Stomach (tissue), 4 donors: ENCODE data around the gene PIEZO1.

Source experiments
- CTCF ChIP-seq, 7 experiments: fragments of 450-650 bp in 4 of 7; fragments of 200-600 bp in 3 of 7; sonication (generic) in 3 of 7; IDR thresholded peaks; one replicate each; pipeline ENCODE4 v1.5.1; 2016 to 2019; ENCODE audit warnings: antibody characterized with exemption in 7 of 7, control low read depth in 2 of 7, mild to moderate bottlenecking in 1 of 7
- POLR2A ChIP-seq, 4 donors: fragments of 450-650 bp; IDR thresholded peaks; one replicate each; pipeline ENCODE4 v1.6.1; 2016; ENCODE audit warnings: antibody characterized with exemption in 4 of 4, control low read depth in 2 of 4, mild to moderate bottlenecking in 1 of 4, moderate library complexity in 1 of 4
- POLR2AphosphoS5 ChIP-seq, 3 donors: sonication (generic); formaldehyde crosslinking; IDR thresholded peaks; one replicate each; pipeline ENCODE4 v1.6.1; 2016; ENCODE audit warnings: antibody characterized with exemption in 3 of 3

- no peak for TF ChIP-seq POLR2A (IDR thresholded peaks at IDR 0.05)
- TF ChIP-seq CTCF (IDR thresholded peaks at IDR 0.05) = no peak
- TF ChIP-seq POLR2AphosphoS5 (IDR thresholded peaks at IDR 0.05) = no peak
Observed at GRCh38 chr16:88777471-88778270, 7.3 kb downstream of the PIEZO1 start.
